H9 (cell line): ENCODE results near the gene OR2J1. TPM values are rescaled to one million over a fixed set of nuclear protein-coding genes. Genes with fewer than 3 reads are reported as not detected.
"Not testable (repeated sequence)": the region's sequence is repeated elsewhere in the genome, so short reads cannot be mapped to it uniquely, and the experiment has no call there.

ENCODE experiments used
- DNase-seq: peaks from one replicate; pipeline ENCODE4 v3.0.0-alpha.2; 2017
- H2AFZ ChIP-seq: one replicate; pipeline ENCODE4 v1.6.1; 2013; ENCODE audit warnings: mild to moderate bottlenecking, low read length, control low read depth, moderate library complexity
- H2AK5ac ChIP-seq: 2 replicates; pipeline ENCODE4 v1.6.1; 2013; ENCODE audit warnings: low read length, control low read depth, mixed read lengths; ENCODE audit not compliant: insufficient read length
- H2BK120ac ChIP-seq: one replicate; pipeline ENCODE4 v1.6.1; 2013; ENCODE audit warnings: low read depth, mild to moderate bottlenecking, low read length, control low read depth, inconsistent platforms; ENCODE audit not compliant: poor library complexity, severe bottlenecking
- H2BK12ac ChIP-seq: 2 replicates; pipeline ENCODE4 v1.6.1; 2013; ENCODE audit warnings: low read length, control low read depth, mixed read lengths, low read depth; ENCODE audit not compliant: insufficient read length
- H2BK15ac ChIP-seq: 2 replicates; pipeline ENCODE4 v1.6.1; 2013; ENCODE audit warnings: low read depth, low read length, control low read depth
- H2BK20ac ChIP-seq: one replicate; pipeline ENCODE4 v1.6.1; 2013; ENCODE audit warnings: low read depth, mild to moderate bottlenecking, low read length, control low read depth, inconsistent platforms; ENCODE audit not compliant: poor library complexity, severe bottlenecking
- H2BK5ac ChIP-seq: 2 replicates; pipeline ENCODE4 v1.6.1; 2013; ENCODE audit warnings: low read length, control low read depth, mixed read lengths; ENCODE audit not compliant: insufficient read length
- H3K14ac ChIP-seq: 2 replicates; pipeline ENCODE4 v1.6.1; 2013; ENCODE audit warnings: low read length, control low read depth; ENCODE audit not compliant: insufficient read depth
- H3K18ac ChIP-seq: 2 replicates; pipeline ENCODE4 v1.6.1; 2013; ENCODE audit warnings: low read depth, mild to moderate bottlenecking, mixed read lengths, low read length, control low read depth; ENCODE audit not compliant: insufficient read length
- H3K23ac ChIP-seq: 2 replicates; pipeline ENCODE4 v1.6.1; 2013; ENCODE audit warnings: low read length, control low read depth, mixed read lengths, low read depth; ENCODE audit not compliant: insufficient read length
- H3K23me2 ChIP-seq: 2 replicates; pipeline ENCODE4 v1.6.1; 2013; ENCODE audit warnings: low read depth, mild to moderate bottlenecking, mixed read lengths, low read length, control low read depth; ENCODE audit not compliant: insufficient read length, poor library complexity, severe bottlenecking
- H3K27ac ChIP-seq: 2 replicates; pipeline ENCODE4 v1.5.1; 2013; ENCODE audit warnings: low read length, control low read depth, mixed read lengths, low read depth; ENCODE audit not compliant: insufficient read length
- H3K27me3 ChIP-seq: 2 replicates; pipeline ENCODE4 v1.6.1; 2013; ENCODE audit warnings: low read length, control low read depth, inconsistent platforms; ENCODE audit not compliant: insufficient read depth
- H3K4ac ChIP-seq: 2 replicates; pipeline ENCODE4 v1.6.1; 2013; ENCODE audit warnings: low read depth, mild to moderate bottlenecking, control low read depth, inconsistent platforms, low read length, moderate library complexity
- H3K4me1 ChIP-seq: 2 replicates; pipeline ENCODE4 v1.6.1; 2013; ENCODE audit warnings: low read length, control low read depth, inconsistent platforms; ENCODE audit not compliant: insufficient read depth
- H3K4me2 ChIP-seq: 2 replicates; pipeline ENCODE4 v1.6.1; 2013; ENCODE audit warnings: low read length, control low read depth, mixed read lengths; ENCODE audit not compliant: insufficient read length, insufficient read depth
- H3K56ac ChIP-seq: 2 replicates; pipeline ENCODE4 v1.6.1; 2013; ENCODE audit warnings: low read depth, mild to moderate bottlenecking, mixed read lengths, low read length, control low read depth; ENCODE audit not compliant: insufficient read length
- H3K79me1 ChIP-seq: 2 replicates; pipeline ENCODE4 v1.6.1; 2013; ENCODE audit warnings: low read depth, mild to moderate bottlenecking, moderate library complexity, low read length, control low read depth, inconsistent platforms; ENCODE audit not compliant: insufficient read depth, poor library complexity, severe bottlenecking
- H3K79me2 ChIP-seq: 2 replicates; pipeline ENCODE4 v1.6.1; 2013; ENCODE audit warnings: low read length, control low read depth, inconsistent platforms; ENCODE audit not compliant: insufficient read depth
- H3K9ac ChIP-seq: 2 replicates; pipeline ENCODE4 v1.6.1; 2013; ENCODE audit warnings: low read length, control low read depth, mixed read lengths; ENCODE audit not compliant: insufficient read length; ENCODE audit errors: extremely low read depth
- H3K9me3 ChIP-seq: one replicate; pipeline ENCODE4 v1.6.1; 2013; ENCODE audit warnings: low read depth, low read length, inconsistent platforms; ENCODE audit not compliant: control insufficient read depth
- H3T11ph ChIP-seq: one replicate; pipeline ENCODE4 v1.6.1; 2013; ENCODE audit warnings: mild to moderate bottlenecking, low read length, control low read depth, inconsistent platforms
- H4K20me1 ChIP-seq: one replicate; pipeline ENCODE4 v1.6.1; 2013; ENCODE audit not compliant: control insufficient read depth, insufficient read length, insufficient read depth
- H4K5ac ChIP-seq: 2 replicates; pipeline ENCODE4 v1.6.1; 2013; ENCODE audit warnings: low read depth, mild to moderate bottlenecking, mixed read lengths, low read length, control low read depth; ENCODE audit not compliant: insufficient read length
- H4K8ac ChIP-seq: replicated peaks from 2 replicates; pipeline ENCODE4 v1.6.1; 2013; ENCODE audit warnings: low read length, control low read depth, mixed read lengths, low read depth; ENCODE audit not compliant: insufficient read length
- H4K91ac ChIP-seq: 2 replicates; pipeline ENCODE4 v1.6.1; 2013; ENCODE audit warnings: low read depth, mild to moderate bottlenecking, moderate library complexity, mixed read lengths, low read length, control low read depth; ENCODE audit not compliant: insufficient read length
- H3K27ac Mint-ChIP-seq, 3 experiments: 2 replicates in 2 of 3; 3 replicates in 1 of 3; pipeline ENCODE4 v1.8.0; 2020 to 2021; ENCODE audit warnings: mixed read lengths in 3 of 3, mild to moderate bottlenecking in 1 of 3, moderate library complexity in 1 of 3
- H3K27me3 Mint-ChIP-seq: 2 replicates; pipeline ENCODE4 v1.8.0; 2021; ENCODE audit warnings: low read depth, mild to moderate bottlenecking, moderate library complexity, mixed read lengths
- H3K36me3 Mint-ChIP-seq, 3 experiments: 2 replicates in 2 of 3; 3 replicates in 1 of 3; pipeline ENCODE4 v1.8.0; 2020 to 2021; ENCODE audit warnings: low read depth in 3 of 3, mixed read lengths in 3 of 3; ENCODE audit not compliant: insufficient read depth in 1 of 3
- H3K4me1 Mint-ChIP-seq, 2 experiments: 2 replicates each; pipeline ENCODE4 v1.8.0; 2020; ENCODE audit warnings: mixed read lengths in 2 of 2
- H3K4me3 Mint-ChIP-seq, 2 experiments: 2 replicates in 1 of 2; 3 replicates in 1 of 2; pipeline ENCODE4 v1.8.0; 2020 to 2021; ENCODE audit warnings: mild to moderate bottlenecking in 2 of 2, mixed read lengths in 2 of 2, moderate library complexity in 1 of 2
- H3K9me3 Mint-ChIP-seq, 2 experiments: 2 replicates in 1 of 2; 3 replicates in 1 of 2; pipeline ENCODE4 v1.8.0; 2020; ENCODE audit warnings: mild to moderate bottlenecking in 2 of 2, mixed read lengths in 2 of 2, moderate library complexity in 1 of 2
- CTCF ChIP-seq: fragments of 200-600 bp; sonication (generic); conservative IDR thresholded peaks from 3 replicates; pipeline ENCODE4 v1.8.0; 2021; ENCODE audit warnings: antibody characterized with exemption, mild to moderate bottlenecking
- WGBS: extraction: QIAGEN DNeasy Blood & Tissue Kit; methylation state at CpG from one replicate; pipeline ENCODE4 v1.1.7; 2013; ENCODE audit warnings: missing lambda C conversion rate, low lambda C conversion rate, mixed read lengths; ENCODE audit not compliant: insufficient read length; ENCODE audit errors: extremely low coverage; 5-methylcytosine and 5-hydroxymethylcytosine counted together
- total RNA-seq: library from RNA; stranded (reverse); gene quantifications from 2 replicates; pipeline ENCODE4 v1.2.1, GENCODE V29; 2021

OR2J1 gene
- total RNA-seq, 1 experiment from 2014 or later, result not detected

DNA sequence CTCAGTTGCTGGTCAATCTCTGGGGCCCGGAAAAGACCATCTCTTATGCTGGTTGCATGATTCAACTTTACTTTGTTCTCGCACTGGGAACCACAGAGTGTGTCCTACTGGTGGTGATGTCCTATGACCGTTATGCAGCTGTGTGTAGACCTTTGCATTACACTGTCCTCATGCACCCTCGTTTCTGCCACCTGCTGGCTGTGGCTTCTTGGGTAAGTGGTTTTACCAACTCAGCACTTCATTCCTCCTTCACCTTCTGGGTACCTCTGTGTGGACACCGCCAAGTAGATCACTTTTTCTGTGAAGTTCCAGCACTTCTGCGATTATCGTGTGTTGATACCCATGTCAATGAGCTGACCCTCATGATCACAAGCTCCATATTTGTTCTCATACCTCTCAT lies 12.8 kb downstream of the OR2J1 start:
- Histone ChIP-seq H2BK15ac (no peak overlapping the region), H3K4me1 (no peaks in the 10 kb centered on the region), H4K5ac (no peak overlapping the region), H3K79me2 (no peaks in the 10 kb centered on the region), H2AK5ac (no peak overlapping the region), H4K8ac (no peak overlapping the region), H4K91ac (no peak overlapping the region), H3K27ac (no peak overlapping the region), H3K79me1 (no peaks in the 10 kb centered on the region), H2BK5ac (no peak overlapping the region), H3K9me3 (no peaks in the 10 kb centered on the region), H3K23ac (no peak overlapping the region), H2BK12ac (no peak overlapping the region), H3K4me2 (no peak overlapping the region), H2AFZ (no peak overlapping the region), H3K9ac (no peak overlapping the region), H3K56ac (no peak overlapping the region), H3K27me3 (no peaks in the 10 kb centered on the region), H3K23me2 (no peaks in the 10 kb centered on the region), H4K20me1 (no peaks in the 10 kb centered on the region), H3K18ac (no peak overlapping the region), H2BK20ac (no peak overlapping the region), H2BK120ac (no peak overlapping the region), H3K4ac (no peak overlapping the region), H3T11ph (no peak overlapping the region), H3K14ac (no peak overlapping the region)
- no peak overlapping the region for H3K4me3 Mint-ChIP-seq
- no peaks in the 10 kb centered on the region; the same call in 1 of the 2 replicates for H3K27me3 Mint-ChIP-seq
- DNase-seq, result peak; percentile 31
- H3K4me1 Mint-ChIP-seq, result no peaks in the 10 kb centered on the region
- WGBS, result no CpG with 5 or more reads among the region's 7 CpGs
- H3K36me3 Mint-ChIP-seq, result no peaks in the 10 kb centered on the region
- H3K27ac Mint-ChIP-seq, result no peak overlapping the region
- TF ChIP-seq CTCF, result no peak; the same call in 2 of the 3 replicates
- H3K9me3 Mint-ChIP-seq, result no peaks in the 10 kb centered on the region

- not testable (repeated sequence) for H3K27ac Mint-ChIP-seq, H3K9ac ChIP-seq, H4K91ac ChIP-seq, H2BK20ac ChIP-seq, H3K27me3 Mint-ChIP-seq, H3K18ac ChIP-seq, H3K23me2 ChIP-seq, H2BK120ac ChIP-seq, H2AFZ ChIP-seq, H3K36me3 Mint-ChIP-seq, H3K4me3 Mint-ChIP-seq, H3K27me3 ChIP-seq, H3K4ac ChIP-seq, H3K27ac ChIP-seq, H4K20me1 ChIP-seq, H3K4me2 ChIP-seq, H2BK5ac ChIP-seq, H3K23ac ChIP-seq, H3T11ph ChIP-seq, H3K79me2 ChIP-seq, H4K5ac ChIP-seq, H3K4me1 ChIP-seq, H3K79me1 ChIP-seq, H2BK12ac ChIP-seq, DNase-seq, H3K9me3 ChIP-seq, H3K56ac ChIP-seq, H4K8ac ChIP-seq, H3K9me3 Mint-ChIP-seq, H2BK15ac ChIP-seq, H3K14ac ChIP-seq, H3K4me1 Mint-ChIP-seq, H2AK5ac ChIP-seq
- no CpG with 5 or more reads among the region's 3 CpGs for WGBS
Observed at GRCh38 chr6:29114964-29115363, 15.7 kb downstream of the OR2J1 start.
